ENCODE measurements around the gene LRFN2.

DNA sequence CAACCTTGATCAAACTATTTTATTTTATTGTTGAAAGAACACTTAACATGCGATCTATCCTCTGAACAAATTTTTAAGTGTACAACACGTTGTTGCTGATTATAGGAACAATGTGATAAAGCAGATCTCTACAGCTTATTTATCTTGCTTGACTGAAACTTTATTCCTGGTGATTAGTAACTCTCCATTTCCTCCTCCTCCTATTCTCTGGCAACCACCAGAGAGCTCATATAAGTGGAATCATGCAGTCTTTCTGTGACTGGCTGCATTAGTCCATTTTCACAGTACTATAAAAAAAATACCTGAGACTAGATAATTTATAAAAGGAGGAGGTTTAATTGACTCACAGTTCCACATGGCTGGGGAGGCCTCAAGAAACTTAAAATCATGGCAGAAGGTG is 218.1 kb downstream of the LRFN2 start:
- TF ChIP-seq YY1 (IDR thresholded peaks at IDR 0.05; ENCODE audit: low read depth, low read length) (no peak), CREB1 (IDR thresholded peaks at IDR 0.05) (no peak), CBX8 (IDR thresholded peaks at IDR 0.05; ENCODE audit: borderline replicate concordance, low read depth, low read length) (no peak), SIN3A (conservative IDR thresholded peaks at IDR 0.05 in 1 of 2, IDR thresholded peaks at IDR 0.05 in 1 of 2; ENCODE audit: low read depth in 1 of 2, low read length in 2 of 2) (no peak), TCF12 (IDR thresholded peaks at IDR 0.05; ENCODE audit: low read depth, low read length) (no peak)
- TF ChIP-seq, protein P1, sequence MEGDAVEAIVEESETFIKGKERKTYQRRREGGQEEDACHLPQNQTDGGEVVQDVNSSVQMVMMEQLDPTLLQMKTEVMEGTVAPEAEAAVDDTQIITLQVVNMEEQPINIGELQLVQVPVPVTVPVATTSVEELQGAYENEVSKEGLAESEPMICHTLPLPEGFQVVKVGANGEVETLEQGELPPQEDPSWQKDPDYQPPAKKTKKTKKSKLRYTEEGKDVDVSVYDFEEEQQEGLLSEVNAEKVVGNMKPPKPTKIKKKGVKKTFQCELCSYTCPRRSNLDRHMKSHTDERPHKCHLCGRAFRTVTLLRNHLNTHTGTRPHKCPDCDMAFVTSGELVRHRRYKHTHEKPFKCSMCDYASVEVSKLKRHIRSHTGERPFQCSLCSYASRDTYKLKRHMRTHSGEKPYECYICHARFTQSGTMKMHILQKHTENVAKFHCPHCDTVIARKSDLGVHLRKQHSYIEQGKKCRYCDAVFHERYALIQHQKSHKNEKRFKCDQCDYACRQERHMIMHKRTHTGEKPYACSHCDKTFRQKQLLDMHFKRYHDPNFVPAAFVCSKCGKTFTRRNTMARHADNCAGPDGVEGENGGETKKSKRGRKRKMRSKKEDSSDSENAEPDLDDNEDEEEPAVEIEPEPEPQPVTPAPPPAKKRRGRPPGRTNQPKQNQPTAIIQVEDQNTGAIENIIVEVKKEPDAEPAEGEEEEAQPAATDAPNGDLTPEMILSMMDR (IDR thresholded peaks at IDR 0.05; ENCODE audit: control extremely low read depth in 1 of 3, insufficient read depth in 1 of 3, low read depth in 1 of 3, low read length in 3 of 3), result no peak
- TF ChIP-seq, protein P2, sequence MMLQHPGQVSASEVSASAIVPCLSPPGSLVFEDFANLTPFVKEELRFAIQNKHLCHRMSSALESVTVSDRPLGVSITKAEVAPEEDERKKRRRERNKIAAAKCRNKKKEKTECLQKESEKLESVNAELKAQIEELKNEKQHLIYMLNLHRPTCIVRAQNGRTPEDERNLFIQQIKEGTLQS (IDR thresholded peaks at IDR 0.05; ENCODE audit: insufficient read depth, low read depth, low read length), result no peak

Data from H1 (cell line).